GM06990 (cell line): ENCODE data around the gene TMC2.

Experiments
- DNase-seq: peaks from one replicate; pipeline ENCODE4 v3.0.0-alpha.2; 2011; ENCODE audit not compliant: insufficient read length; ENCODE audit errors: extremely low read depth
- H3K27me3 ChIP-seq: replicated peaks from 2 replicates; pipeline ENCODE4 v1.6.0; 2011; ENCODE audit warnings: low read length; ENCODE audit not compliant: control insufficient read depth, insufficient read depth
- H3K36me3 ChIP-seq: 2 replicates; pipeline ENCODE4 v1.5.1; 2011; ENCODE audit warnings: low read length; ENCODE audit not compliant: control insufficient read depth, insufficient read depth
- H3K4me3 ChIP-seq: replicated peaks from 2 replicates; pipeline ENCODE4 v1.5.1; 2011; ENCODE audit warnings: low read depth, mild to moderate bottlenecking, control low read depth, low read length
- CTCF ChIP-seq: IDR thresholded peaks from 2 replicates; pipeline ENCODE4 v1.5.1; 2011; ENCODE audit warnings: low read length, control low read depth, mild to moderate bottlenecking, inconsistent platforms; ENCODE audit not compliant: insufficient read depth, poor library complexity, severe bottlenecking

The TMC2 gene

DNA sequence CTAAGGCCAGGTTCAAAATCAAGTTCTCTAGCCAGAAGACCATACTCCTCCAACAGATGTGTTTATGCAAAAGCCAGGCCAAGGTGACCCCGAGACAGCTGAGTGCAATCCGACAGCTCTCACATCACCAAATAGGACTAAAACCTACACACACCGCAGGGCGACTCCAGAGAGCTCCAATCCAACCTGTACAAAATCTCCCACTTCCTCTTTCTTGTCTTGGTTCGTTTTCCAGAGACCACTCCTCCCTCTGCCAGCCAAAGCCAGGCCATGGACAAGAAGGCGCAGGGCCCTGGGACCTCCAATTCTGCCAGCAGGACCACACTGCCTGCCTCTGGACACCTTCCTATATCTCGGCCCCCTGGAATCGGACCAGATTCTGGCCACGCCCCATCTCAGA lies 104.5 kb downstream of the TMC2 start:
- Histone ChIP-seq H3K27me3 (no peaks in the 10 kb centered on the region), H3K36me3 (no peaks in the 10 kb centered on the region; the same call in 1 of the 2 replicates), H3K4me3 (no peak overlapping the region)
- DNase-seq: no peak
- TF ChIP-seq CTCF: no peak

DNA sequence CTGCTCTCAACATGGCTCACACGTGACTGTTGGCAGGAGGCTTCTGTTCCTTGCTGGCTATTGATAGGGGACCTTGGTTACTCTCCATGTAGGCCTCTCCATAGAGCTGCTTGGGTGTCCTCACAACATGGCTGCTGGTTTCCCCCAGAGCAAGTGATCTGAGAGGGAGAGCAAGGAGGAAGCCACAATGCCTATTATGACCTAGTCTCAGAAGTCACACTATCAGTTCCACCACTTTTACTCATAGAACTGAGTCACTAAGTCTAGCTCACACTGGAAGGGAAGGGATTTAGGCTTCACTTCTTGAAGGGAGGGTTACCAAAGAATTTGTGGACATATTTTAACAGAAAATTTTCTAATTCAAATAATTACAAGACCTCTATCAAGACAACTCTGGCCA lies 107.3 kb downstream of the TMC2 start:
- Histone ChIP-seq H3K36me3 (no peaks in the 10 kb centered on the region; the same call in 1 of the 2 replicates), H3K27me3 (no peaks in the 10 kb centered on the region), H3K4me3 (no peak overlapping the region)
- TF ChIP-seq CTCF: no peak
- no peak for DNase-seq

GRCh38 chr20:2651772-2652723 lies 115.7 kb downstream of the TMC2 start, which contains the start of gene NOP56:
NOP56 (plus strand) TSS chr20:2652632; CDS start chr20:2652661, 29 bp downstream.
- H3K36me3 ChIP-seq: peaks cover 30% of the 10 kb centered on the region
- H3K4me3 ChIP-seq: peak within 1 kb of the TSS; percentile 99
- no peaks in the 10 kb centered on the region for H3K27me3 ChIP-seq
- TF ChIP-seq CTCF: no peak
- DNase-seq: peak; percentile 95

GRCh38 chr20:2652724-2653555 lies 116.6 kb downstream of the TMC2 start:
- Histone ChIP-seq H3K4me3 (peak overlapping the region; percentile 99), H3K27me3 (no peaks in the 10 kb centered on the region), H3K36me3 (peaks cover 36% of the 10 kb centered on the region)
- no peak for TF ChIP-seq CTCF
- no peak for DNase-seq

DNA sequence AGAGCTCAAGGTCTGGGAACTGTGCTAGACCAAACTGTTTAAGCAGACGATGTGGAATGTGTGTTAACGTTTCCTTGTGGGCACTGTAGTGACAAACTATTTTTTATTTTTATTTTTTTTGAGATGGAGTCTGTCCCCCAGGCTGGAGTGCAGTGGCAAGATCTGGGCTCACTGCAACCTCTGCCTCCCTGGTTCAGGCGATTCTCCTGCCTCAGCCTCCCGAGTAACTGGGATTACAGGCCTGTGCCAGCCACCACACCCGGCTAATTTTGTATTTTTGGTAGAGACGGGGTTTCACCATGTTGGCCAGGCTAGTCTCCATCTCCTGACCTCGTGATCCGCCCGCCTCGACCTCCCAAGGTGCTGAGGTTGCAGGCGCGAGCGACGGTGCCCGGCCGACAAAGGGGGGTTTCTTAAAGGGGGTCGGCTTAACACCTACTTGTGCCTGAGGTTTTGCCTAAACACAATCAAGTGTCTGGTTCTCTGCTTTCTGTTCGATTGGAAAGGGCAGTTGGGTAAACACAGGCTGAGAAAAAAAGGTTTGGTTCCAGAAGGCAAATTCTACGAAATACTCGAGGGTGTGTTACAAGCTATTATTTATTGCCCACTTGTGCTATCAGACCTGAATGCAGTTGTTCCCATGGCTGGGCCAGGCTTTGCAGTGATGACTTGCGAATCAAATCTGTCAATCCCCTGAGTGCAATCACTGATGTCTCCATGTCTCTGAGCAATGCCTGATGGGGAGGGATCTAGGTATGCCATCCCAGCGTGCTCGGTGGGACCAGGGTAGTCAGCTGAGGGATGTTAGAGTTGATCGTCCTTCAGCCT lies 117.4 kb downstream of the TMC2 start:
- Histone ChIP-seq H3K4me3 (peak overlapping the region; percentile 99), H3K27me3 (no peaks in the 10 kb centered on the region), H3K36me3 (peaks cover 42% of the 10 kb centered on the region)
- no peak for TF ChIP-seq CTCF
- DNase-seq: no peak
